A673 (cell line): Measurements from ENCODE around the gene DMD.

Experiments used
- CTCF ChIP-seq: fragments of 300-800, 200-600 bp; sonication (generic); conservative IDR thresholded peaks from 2 replicates; pipeline ENCODE4 v1.5.1; 2017; ENCODE audit warnings: low read depth, mild to moderate bottlenecking, antibody characterized with exemption, low read length, moderate library complexity, mixed read lengths
- EZH2 ChIP-seq: fragments of 200-600 bp; sonication (generic); IDR thresholded peaks from 2 replicates; pipeline ENCODE4 v1.6.1; 2017; ENCODE audit warnings: borderline replicate concordance, low read depth, mild to moderate bottlenecking, mixed read lengths, antibody characterized with exemption, low read length; ENCODE audit not compliant: poor library complexity, severe bottlenecking

DNA sequence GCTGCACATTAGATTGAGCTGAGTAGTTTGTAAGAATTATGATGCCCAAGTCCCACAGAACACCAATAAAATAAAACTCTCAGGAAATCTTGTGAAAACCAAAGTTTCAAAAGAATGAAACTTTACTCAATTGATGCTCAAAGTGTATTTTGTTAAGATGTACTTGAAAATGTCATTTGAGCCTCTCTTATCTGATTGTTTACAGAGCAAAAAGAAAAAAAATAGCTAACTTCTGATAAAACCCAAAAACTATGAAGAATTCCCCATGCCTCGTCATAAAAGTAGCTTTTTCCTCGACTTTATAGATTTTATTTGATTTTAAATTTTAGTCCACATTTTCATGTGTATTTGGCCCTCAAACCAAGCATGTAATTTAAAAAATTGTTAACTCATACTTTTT, 1618.0 kb downstream of the DMD start:
- TF ChIP-seq EZH2 (no peak), CTCF (no peak)
